BJ (cell line): ENCODE data around the gene ADARB2. TPM values are rescaled to one million over a fixed set of nuclear protein-coding genes. Genes with fewer than 3 reads are reported as not detected.

Source experiments
- CTCF ChIA-PET: fragments of 350-600 bp; formaldehyde crosslinking; extraction: SDS; loops from one replicate; lab custom pipeline; 2021; ENCODE audit warnings: antibody characterized with exemption, inconsistent platforms; lab: Yijun Ruan, JAX
- POLR2A ChIA-PET: fragments of 300-600 bp; sonication (Branson Sonifier 250); formaldehyde crosslinking; extraction: SDS; loops from one replicate; lab custom pipeline; 2021; ENCODE audit warnings: antibody characterized with exemption; lab: Charles Lee
- DNase-seq: peaks from one replicate; pipeline ENCODE4 v3.0.0-alpha.2; 2011; ENCODE audit warnings: low read depth
- H3K27me3 ChIP-seq: 2 replicates; pipeline ENCODE4 v1.6.0; 2011; ENCODE audit warnings: low read length; ENCODE audit not compliant: control insufficient read depth, insufficient read depth
- H3K36me3 ChIP-seq: 2 replicates; pipeline ENCODE4 v1.5.1; 2011; ENCODE audit warnings: low read length; ENCODE audit not compliant: control insufficient read depth, insufficient read depth
- H3K4me3 ChIP-seq: 2 replicates; pipeline ENCODE4 v1.5.1; 2011; ENCODE audit warnings: low read depth, mild to moderate bottlenecking, control low read depth, low read length
- polyA plus RNA-seq: library from polyadenylated mRNA; depleted of rRNA; stranded (reverse); fragments of >200 nt; gene quantifications from 2 replicates; pipeline ENCODE4 v1.2.3, GENCODE V29; 2011
- TF ChIP-seq, protein P1 (sequence below): IDR thresholded peaks from 2 replicates; pipeline ENCODE4 v1.5.1; 2011; ENCODE audit warnings: low read depth, mild to moderate bottlenecking, control low read depth, inconsistent platforms, low read length, moderate library complexity; ENCODE audit not compliant: insufficient read depth

Gene ADARB2
- polyA plus RNA-seq, 1 experiment = not detected

DNA sequence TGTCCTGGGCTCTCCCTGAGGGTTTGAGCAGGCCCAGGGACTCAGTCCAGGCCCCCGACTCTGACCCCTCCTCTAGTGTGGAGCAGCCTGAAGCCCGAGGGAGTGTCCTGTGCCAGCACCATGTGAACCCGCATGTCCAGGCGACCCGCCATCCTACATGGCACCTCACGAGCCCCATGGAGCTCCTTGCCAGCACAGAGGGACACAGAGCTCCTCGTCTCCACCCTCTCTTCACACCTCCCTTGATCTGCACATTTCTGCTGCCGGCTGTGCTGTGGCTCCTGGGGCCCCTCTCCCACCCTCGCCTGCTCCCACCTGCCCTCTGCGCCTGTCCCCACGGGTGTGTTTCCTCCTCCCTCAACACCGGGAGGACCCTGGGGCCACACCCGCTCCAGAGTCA lies 103.5 kb downstream of the ADARB2 start:
- no peak for DNase-seq
- Histone ChIP-seq H3K27me3 (no peaks in the 10 kb centered on the region), H3K36me3 (no peaks in the 10 kb centered on the region), H3K4me3 (no peak overlapping the region)
- POLR2A ChIA-PET = no interaction called here
- CTCF ChIA-PET = no interaction called here
- TF ChIP-seq, protein P1, sequence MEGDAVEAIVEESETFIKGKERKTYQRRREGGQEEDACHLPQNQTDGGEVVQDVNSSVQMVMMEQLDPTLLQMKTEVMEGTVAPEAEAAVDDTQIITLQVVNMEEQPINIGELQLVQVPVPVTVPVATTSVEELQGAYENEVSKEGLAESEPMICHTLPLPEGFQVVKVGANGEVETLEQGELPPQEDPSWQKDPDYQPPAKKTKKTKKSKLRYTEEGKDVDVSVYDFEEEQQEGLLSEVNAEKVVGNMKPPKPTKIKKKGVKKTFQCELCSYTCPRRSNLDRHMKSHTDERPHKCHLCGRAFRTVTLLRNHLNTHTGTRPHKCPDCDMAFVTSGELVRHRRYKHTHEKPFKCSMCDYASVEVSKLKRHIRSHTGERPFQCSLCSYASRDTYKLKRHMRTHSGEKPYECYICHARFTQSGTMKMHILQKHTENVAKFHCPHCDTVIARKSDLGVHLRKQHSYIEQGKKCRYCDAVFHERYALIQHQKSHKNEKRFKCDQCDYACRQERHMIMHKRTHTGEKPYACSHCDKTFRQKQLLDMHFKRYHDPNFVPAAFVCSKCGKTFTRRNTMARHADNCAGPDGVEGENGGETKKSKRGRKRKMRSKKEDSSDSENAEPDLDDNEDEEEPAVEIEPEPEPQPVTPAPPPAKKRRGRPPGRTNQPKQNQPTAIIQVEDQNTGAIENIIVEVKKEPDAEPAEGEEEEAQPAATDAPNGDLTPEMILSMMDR = no peak

DNA sequence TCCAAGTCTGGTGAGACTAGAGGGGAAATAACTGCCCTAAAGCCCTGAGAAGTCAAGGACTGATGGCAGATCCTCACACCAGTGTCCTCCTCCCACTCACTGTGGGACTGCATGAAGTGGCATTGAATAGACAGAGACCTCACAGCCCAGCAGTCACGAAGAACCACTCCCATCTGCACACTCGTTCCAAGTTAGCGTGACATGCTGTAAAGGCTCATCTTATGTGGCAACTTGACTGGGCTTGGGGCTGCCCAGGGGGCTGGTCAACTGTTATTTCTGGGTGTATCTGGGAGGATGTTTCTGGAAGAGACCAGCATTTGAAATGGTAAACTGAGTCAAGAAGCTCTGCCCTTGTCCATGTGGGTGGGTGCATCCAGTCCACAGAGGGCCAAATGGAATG lies 104.7 kb downstream of the ADARB2 start:
- Histone ChIP-seq H3K36me3 (no peaks in the 10 kb centered on the region), H3K27me3 (no peaks in the 10 kb centered on the region), H3K4me3 (no peak overlapping the region)
- CTCF ChIA-PET = no interaction called here
- TF ChIP-seq, protein P1 = no peak
- POLR2A ChIA-PET = no interaction called here
- DNase-seq = no peak

DNA sequence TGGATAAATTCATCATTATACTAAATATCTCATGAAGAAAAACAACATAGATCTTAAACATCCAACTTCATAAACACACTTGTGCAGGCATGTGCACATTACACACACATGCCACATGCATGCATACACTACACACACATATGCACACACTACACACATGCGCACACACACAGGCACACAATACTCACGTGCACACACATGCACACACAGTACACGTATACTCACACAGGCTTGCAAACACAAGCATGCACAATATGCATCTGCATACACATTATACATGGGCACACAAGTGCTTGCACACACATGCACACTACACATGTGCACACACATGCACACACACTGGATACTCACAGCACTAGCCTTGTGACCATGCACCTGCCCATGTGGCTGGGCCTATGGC lies 105.2 kb downstream of the ADARB2 start:
- DNase-seq = no peak
- CTCF ChIA-PET = no interaction called here
- H3K4me3 ChIP-seq = no peak overlapping the region
- no peaks in the 10 kb centered on the region for H3K36me3 ChIP-seq
- TF ChIP-seq, protein P1 = no peak
- no peaks in the 10 kb centered on the region for H3K27me3 ChIP-seq
- POLR2A ChIA-PET = no interaction called here

DNA sequence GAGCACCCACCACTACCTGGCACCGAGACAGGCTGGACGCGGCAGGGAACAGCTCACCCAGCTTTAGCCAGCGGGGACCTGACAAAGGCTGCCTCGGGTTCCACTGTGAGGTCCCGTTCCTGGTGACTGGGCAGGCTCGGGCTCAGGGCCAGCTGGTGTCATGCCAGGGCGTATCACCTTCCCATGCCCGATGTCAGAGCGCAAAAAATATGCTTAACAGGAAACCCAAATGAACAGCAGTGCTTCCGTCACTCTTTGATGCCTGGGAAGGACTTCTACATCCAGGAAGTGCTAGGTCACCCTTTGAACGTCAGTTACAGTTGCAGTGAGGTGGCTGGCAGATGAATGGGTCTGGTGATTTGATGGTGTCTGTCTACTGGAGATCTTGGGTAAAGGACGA lies 106.0 kb downstream of the ADARB2 start:
- DNase-seq = no peak
- H3K36me3 ChIP-seq = no peaks in the 10 kb centered on the region
- CTCF ChIA-PET = no interaction called here
- no peak overlapping the region for H3K4me3 ChIP-seq
- H3K27me3 ChIP-seq = no peaks in the 10 kb centered on the region
- POLR2A ChIA-PET = no interaction called here
- TF ChIP-seq, protein P1 = no peak

DNA sequence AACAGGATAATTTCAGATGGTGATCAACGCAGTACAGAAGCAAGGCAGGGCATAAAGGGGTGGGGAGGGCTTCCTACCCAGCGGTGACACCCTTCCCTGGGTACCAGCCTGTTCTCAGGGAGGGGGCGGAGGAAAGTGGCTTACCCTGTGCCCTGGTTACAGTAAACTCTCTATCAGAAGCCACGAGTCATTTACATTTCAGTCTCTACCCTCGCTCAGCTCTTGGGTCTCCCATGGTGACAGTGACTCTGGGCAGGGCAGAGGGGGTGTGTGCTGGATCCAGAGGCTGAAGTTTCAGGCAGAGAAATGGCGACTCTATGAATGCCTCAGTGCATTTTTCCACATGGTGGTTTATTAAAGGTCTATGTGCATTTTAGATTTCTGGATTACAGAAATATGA lies 107.0 kb downstream of the ADARB2 start:
- ChIA-PET CTCF (no interaction called here), POLR2A (no interaction called here)
- Histone ChIP-seq H3K36me3 (no peaks in the 10 kb centered on the region), H3K4me3 (no peak overlapping the region), H3K27me3 (no peaks in the 10 kb centered on the region)
- TF ChIP-seq, protein P1 = no peak
- DNase-seq = no peak
